Measurements from ENCODE around the gene CHST12.
A peak's percentile ranks its signal among the peaks of the same experiment; 100 is the strongest.

The CHST12 gene

DNA sequence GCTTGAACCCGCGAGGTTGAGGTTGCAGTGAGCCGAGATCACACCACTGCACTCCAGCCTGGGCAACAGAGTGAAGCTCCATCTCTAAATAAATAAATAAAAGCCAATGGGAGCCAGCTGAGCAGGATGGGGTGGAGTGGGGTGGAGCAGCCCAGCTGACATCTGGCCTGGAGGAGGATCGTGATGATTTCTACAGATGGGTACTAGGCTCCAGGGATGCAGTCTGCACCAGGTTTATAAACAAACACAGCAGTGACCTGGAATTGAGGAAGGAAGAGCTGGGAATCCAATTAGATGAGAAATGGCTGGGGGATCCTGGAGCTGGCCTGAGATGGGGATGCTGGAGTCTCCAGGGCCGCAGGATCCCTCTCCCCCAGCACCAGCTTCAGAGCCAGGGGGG, 80.1 kb downstream of the CHST12 start:
- DNase-seq, result peak in 1 of 2 experiments; percentile 58

DNA sequence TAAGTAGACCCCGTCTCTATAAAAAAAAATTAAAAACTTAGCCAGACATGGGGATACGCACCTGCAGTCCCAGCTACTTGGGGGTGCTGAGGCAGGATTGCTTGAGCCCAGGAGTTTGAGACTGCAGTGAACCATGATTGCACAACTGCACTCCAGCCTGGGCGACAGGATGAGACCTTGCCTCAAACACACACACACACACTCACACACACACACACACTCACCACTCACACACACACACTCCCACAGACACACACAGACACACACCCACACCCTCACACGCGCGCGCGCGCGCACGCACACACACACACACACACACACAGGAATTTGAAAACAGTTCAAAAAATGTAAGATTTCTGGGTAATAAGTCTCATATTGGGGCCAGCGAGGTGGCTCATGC, 81.5 kb downstream of the CHST12 start:
- no peak for DNase-seq

DNA sequence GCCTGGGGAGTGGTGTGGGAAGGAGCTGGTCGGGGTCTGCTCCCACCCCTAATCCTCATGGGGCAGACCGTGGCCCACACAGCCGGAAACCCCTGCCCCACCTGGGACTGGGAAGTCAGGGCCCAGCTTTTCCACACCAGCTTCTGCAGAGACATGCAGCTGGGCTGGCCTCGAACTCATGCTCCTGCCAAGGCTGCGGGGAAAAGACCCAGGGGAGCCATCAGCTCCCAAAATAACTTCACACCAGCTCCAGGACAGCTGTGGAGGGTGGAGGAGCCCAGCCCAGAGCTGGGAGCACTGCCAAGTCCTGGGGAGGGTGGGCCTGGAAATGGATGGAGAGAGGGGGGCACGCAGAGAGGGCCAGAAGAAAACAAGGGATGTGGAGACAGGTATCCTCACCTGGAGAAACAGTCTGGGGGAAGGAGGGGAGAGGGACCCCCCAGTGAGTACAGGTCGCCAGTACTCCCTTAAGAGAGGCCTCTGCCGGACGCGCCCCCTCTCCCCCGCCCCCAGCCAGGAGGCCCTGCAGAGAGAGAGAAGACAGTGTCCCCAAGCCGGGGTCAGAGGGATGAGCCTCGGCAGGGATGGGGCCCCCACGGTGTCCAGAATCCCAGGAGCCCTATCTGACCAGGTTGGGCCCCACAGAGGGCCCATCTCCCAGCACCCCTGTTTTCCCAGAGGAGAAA, 84.3 kb downstream of the CHST12 start:
- no peak for DNase-seq

DNA sequence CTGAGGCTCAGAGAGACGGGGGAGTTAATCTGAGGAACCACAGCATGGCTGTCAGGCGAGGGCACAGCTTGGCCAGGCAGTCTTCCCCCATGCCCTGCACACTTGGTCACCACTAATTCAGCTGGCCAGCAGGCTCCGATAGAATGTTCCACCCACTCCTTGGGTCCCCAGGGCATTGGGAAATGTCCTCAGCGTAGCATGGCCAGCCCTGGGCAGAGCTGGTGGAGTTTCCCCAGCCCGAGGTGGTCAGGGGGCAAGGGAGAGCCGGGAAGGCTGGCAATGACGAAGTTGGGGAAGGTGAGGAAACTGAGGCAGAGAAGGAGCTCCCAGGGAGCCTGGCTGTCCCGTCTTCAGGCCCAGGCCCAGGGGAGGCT, 84.8 kb downstream of the CHST12 start:
- DNase-seq, result no peak

DNA sequence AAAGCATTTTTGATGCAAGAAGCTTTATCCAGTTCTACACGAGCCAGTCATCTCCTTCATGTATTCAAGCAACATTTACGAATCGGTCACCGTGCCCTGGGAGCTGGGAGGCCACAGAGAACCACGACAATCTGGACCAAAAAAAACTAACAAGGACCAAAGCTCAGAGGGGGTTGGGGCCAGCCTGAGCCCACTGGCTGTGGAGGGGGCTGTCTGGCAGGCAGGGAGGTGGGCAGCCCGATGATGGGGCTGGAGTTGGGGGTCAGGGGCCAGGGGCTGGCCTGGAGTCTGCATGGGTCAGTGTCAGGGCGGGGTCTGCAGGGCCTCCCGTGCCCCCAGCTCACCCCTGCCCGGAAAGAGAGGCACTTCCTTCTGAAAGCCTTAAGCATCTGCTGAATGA, 85.3 kb downstream of the CHST12 start:
- no peak for DNase-seq

DNA sequence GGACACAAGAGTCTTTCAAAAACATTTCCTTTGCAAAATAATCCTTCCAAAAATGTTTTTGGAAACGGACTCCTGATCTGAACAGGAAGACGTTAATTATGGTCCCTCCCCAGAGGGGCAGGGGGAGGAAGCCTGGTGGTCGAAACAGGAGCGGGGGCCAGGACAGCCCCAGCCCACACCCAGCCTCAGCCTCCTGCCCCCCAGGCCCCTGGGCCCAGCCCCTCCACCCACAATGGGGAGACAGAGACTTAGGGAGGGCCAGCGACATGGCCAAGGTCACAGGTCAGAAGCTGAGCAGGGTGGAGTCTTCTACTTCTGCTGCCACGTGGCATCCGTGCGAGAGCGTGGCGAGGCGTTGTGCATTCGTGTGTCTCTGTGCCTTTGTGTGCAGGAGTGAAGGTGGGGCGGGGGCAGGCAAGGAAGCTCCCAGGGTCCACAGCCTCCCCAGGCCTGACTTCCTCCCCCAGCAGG, 86.8 kb downstream of the CHST12 start:
- DNase-seq, result no peak

DNA sequence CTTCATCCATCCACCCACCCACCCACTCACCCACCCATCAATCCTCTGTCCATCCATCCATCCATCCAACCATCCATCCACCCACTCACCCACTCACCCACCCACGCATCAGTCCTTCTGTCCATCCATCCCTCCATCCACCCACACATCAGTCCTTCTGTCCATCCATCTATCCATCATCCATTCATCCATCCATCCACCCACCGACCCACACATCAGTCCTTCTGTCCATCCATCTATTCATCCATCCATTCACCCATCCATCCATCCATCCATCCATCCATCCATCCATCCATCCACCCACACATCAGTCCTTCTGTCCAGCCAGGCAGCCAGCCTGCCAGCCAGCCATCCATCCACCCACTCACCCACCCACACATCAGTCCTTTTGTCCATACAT, 88.6 kb downstream of the CHST12 start:
- DNase-seq, result no peak

DNA sequence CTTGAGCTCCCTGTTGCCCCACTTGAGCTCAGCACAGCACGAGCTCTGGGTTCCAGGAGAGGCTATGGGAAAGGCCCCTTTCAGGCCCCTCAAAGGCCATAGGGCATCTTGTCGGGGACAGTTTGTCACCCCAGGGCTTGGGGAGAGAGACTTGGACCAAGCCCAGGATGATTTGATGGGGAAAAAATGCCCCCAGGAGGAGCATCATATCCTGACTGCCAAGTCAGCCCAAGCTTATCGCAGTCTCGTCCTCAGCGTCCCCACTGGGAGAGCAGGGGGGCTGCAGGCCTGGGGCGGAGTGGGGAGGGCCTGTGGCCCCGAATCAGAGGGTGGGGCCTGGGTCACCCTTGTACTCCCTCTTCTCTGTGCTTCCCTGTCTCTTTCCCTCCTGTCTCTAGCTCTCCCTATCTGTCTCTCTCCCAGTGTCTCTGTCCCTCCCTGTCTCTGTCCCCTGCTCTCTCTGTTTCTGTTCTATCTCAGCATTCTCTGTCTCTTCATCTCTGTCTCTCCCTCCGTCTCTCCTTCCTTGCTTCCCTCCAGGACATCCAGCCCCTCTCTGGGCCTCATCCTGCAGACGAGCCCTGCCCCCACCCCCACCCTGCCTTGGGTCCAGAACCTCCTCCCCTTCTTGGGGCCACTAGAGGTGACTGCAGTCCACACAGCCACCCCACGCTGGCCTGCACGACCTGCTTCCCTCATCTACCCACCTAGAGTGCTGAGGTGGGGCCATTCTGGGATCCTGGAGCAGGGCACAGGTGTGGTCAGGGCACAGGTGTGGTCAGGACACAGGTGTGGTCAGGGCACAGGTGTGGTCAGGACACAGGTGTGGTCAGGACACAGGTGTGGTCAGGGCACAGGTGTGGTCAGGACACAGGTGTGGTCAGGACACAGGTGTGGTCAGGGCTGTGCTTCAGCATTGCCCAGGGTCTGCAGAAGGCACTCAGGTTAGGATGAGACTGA, 90.1 kb downstream of the CHST12 start:
- no peak for DNase-seq

DNA sequence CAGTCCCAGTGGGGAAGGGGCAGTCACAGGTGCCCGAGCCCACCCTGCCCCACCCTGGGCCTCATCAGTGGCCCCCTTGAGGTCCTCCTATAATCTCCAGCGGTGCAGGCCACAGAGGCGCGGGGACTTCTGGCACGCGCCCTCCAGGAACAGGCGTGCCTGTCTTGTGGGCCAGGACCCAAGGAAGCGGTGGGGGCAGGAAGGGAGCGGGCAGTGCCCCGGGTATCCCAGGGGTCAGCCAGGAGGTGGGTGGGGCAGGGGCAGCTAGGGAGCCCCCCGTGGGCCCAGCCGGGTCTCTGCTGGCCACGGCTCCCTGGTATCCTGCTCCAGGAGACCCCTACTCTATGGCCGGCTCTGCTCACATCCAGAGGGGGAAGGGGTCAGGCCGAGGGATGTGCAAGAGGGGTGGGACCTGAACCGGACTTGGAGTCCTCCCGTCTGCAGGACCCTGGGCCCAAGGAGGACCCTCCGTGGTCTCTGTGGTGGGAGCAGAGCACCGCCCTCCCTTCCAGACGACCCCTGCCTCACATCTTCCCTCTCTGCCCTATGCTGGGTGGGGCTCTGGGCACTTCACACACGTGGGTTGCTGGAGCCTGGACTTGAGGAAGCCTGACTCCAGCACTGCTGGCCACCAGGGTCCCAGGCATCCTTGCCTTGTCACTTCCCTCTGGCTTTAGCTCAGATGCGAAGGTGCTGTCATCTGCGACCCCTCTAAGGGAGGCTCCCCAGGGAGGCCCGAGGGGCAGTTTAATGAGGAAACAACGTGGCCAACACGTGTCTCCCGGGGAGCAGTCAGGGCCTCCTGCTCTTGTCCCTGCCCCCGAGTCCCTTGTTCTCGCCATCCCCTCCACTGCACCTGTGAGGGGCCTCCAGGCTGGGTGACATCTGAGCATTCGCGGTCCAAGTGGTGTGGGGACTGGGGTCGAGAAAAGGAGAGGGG, 91.0 kb downstream of the CHST12 start:
- no peak for DNase-seq

DNA sequence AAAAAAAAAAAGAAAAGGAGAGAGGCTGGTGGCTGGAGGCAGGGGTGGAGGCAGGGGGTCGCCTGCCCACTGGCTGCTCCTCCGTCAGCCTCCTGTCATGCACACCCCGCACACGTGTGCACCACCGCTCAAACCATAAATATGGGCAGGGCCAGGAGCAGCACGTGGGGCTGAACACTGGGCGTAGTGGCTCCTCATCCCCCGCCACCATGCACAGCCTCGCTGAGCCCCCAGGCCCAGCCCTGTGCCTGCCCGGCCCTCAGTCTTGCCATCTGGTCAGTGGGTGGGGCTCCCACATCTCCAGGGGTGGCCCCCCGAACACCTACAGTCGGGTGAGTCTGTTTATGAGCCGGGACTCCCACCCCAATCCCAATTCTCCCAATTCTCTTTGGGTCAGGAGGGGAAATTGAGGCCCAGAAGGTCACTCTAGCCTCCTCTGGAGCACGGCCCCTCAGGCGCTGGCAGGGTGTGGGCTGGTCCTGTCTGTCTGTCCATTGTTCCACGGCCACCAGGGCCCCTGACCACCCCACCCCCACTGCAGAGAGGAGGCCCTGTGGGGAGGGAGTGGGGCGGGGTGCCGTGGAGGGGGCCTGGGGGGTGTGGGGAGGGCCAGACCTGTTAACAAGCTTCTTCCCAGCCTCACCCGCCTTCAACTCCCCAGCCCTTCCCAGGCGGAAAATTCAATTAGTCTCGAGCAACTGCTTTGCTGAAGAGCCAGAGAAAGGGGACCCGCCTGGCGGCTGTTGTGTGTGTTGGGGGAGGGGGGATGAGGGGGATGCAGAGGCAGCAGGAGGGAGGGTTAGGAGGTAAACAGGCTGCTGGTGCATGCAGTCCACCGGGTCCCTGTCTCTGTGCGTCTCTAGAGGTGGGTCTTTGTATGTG, 92.2 kb downstream of the CHST12 start:
- DNase-seq, result no peak

DNA sequence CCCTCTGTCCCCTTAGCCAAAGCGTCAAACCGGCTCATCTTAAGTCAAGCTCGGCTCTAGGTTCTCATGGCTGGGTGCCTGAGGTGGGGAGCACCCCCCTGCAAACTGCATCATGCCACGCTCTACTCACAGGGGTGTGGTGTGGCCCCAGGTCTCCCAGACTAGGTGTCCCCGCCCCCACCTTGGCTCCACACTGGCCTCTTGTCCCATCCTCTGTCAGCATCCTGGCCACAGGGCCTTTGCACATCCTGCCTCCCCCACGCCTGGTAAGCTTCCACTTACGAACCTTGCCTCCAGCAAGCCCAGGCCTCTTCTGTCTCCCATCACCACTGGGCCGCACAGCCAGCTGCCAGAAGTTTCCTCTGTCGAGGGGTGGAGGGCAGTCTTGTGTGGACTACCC, 93.0 kb downstream of the CHST12 start:
- DNase-seq, result no peak

DNA sequence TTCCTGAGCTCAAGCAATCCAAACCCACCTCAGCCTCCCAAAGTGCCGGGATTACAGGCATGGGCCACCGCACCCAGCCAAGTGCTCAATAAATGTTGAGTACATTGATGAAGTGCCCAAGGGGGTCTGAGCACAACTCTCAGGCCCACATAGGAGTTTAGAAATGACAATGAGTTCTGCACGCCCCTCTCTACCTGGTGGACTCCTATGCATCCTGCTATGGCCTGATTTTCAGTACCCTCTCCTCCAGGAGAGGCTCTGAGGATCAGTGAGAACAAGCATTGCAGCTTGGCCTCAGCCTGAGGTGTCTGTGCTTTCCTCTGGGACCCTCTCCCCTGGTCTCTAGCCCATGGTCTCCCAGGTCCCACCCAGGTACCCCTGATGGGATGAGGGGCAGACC, 93.7 kb downstream of the CHST12 start:
- no peak for DNase-seq

DNA sequence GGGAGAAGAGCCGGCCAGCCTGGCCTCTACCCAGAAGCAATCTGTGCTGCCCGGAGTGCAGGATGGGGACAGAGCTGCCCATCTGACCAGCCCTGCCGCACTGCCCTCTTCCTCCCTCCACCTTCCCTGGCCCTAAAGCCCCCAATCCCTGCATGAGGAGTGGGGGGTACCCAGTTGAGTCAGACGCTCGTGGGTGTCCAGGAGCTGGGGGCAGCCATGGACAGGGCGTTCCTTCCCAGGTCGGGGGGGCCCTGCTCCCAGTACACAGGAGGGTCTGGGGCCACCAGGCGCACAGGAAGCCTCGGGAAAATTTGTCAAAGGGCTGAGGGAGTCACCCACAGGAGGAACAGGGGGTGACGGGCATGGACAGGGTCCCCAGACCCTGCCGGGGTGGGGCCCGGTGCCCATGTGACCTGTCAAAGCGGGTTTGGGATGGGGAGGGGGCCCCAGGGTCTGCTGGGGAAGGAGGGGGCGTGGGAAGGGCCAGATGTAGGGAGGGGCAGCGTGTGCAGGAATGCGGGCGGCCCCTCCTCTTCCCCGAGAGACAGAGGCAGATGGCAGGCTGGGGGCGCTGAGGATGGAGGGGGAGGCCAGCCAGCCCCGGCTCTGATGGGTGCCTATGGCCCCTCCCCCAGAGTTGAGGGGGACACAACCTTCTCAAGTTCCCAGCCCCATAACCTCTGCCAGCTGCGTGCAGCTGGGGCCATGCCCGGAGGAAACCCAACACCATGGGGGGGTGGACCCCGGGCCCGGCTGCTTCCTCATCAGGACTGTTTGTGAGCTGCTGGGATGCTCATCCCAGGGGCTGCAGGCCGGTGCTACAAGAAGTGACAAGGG, 94.3 kb downstream of the CHST12 start:
- no peak for DNase-seq

Measured in SHP77 (cell line).